K562 (cell line): Measurements from ENCODE around the gene NDUFB8. TPM values are rescaled to one million over a fixed set of nuclear protein-coding genes. Genes with fewer than 3 reads are reported as not detected.

Source experiments
- ATAC-seq: fragments of 200-7000 bp; cut with Tn5 transposase; 3 replicates; pipeline ENCODE4 v1.9.1; 2020; ENCODE audit warnings: moderate library complexity
- BruUV-seq: library from RNA; stranded (reverse); fragments of 400-500 nt; replicated peaks from 2 replicates; lab custom pipeline; 2021; lab: Mats Ljungman, UMichigan
- CTCF ChIA-PET: fragments of 300-600 bp; formaldehyde crosslinking; extraction: SDS; loops from one replicate; lab custom pipeline; 2021; ENCODE audit warnings: low intra/inter-chr PET ratio; lab: Yijun Ruan, JAX
- POLR2A ChIA-PET: fragments of 300-600, 350-650 bp; sonication (Branson Sonifier 250); formaldehyde crosslinking; extraction: SDS; loops from one replicate; lab custom pipeline; 2021; ENCODE audit warnings: antibody characterized with exemption, inconsistent platforms; lab: Yijun Ruan, JAX
- DNase-seq, 4 experiments: peaks; one replicate each; pipeline versions ENCODE4 v3.0.0 to v3.0.0-alpha.2; 2011 to 2018; ENCODE audit warnings: low spot score in 3 of 4, mixed read lengths in 3 of 4; ENCODE audit errors: extremely low read depth in 1 of 4
- FAIRE-seq: peaks from 2 replicates; lab custom pipeline; 2011; peaks lifted over from hg19 to GRCh38; lab: Jason Lieb, UNC
- H2AFZ ChIP-seq: 2 replicates; pipeline ENCODE4 v1.6.0; 2011; ENCODE audit warnings: low read depth, low read length, control low read depth, inconsistent platforms
- H3K27ac ChIP-seq: fragments of 200-600 bp; 3 replicates; pipeline ENCODE4 v1.8.0; 2011; ENCODE audit warnings: low read depth, mild to moderate bottlenecking, control low read depth, inconsistent platforms, low read length, moderate library complexity, mixed read lengths; ENCODE audit errors: extremely low read depth
- H3K27me3 ChIP-seq, 2 experiments: fragments of 300-600 bp in 1 of 2; 2 replicates in 1 of 2; 3 replicates in 1 of 2; pipeline versions ENCODE4 v1.6.0 to v1.8.0; 2011; ENCODE audit warnings: inconsistent platforms in 2 of 2, low read length in 2 of 2, mild to moderate bottlenecking in 1 of 2, mixed read lengths in 1 of 2, moderate library complexity in 1 of 2; ENCODE audit not compliant: control insufficient read depth in 2 of 2, insufficient read depth in 2 of 2
- H3K36me3 ChIP-seq: fragments of 300-600 bp; 3 replicates; pipeline ENCODE4 v1.8.0; 2011; ENCODE audit warnings: mild to moderate bottlenecking, low read length, inconsistent platforms; ENCODE audit not compliant: control insufficient read depth, insufficient read depth
- H3K4me1 ChIP-seq, 2 experiments: fragments of 200-600 bp in 1 of 2; replicated peaks in 1 of 2; 2 replicates in 1 of 2; 3 replicates in 1 of 2; pipeline versions ENCODE4 v1.5.1 to v1.8.0; 2011; ENCODE audit warnings: inconsistent platforms in 2 of 2, low read length in 2 of 2, mild to moderate bottlenecking in 1 of 2, mixed read lengths in 1 of 2, moderate library complexity in 1 of 2; ENCODE audit not compliant: control insufficient read depth in 2 of 2, insufficient read depth in 2 of 2
- H3K4me2 ChIP-seq: 2 replicates; pipeline ENCODE4 v1.6.1; 2011; ENCODE audit warnings: low read length, control low read depth, inconsistent platforms, mixed read lengths; ENCODE audit not compliant: insufficient read depth
- H3K4me3 ChIP-seq: fragments of 200-600 bp; sonication (generic), shearing (Covaris generic); 2 replicates; pipeline ENCODE4 v1.5.1; 2016; ENCODE audit warnings: control low read depth, inconsistent platforms
- H3K79me2 ChIP-seq: fragments of 200-600 bp; 3 replicates; pipeline ENCODE4 v1.8.0; 2011; ENCODE audit warnings: low read length, inconsistent platforms; ENCODE audit not compliant: control insufficient read depth, insufficient read depth
- H3K9ac ChIP-seq, 2 experiments: 2 replicates each; pipeline versions ENCODE4 v1.6.0 to v1.6.1; 2011; ENCODE audit warnings: low read depth in 2 of 2, low read length in 2 of 2, control low read depth in 1 of 2, inconsistent platforms in 1 of 2, mild to moderate bottlenecking in 1 of 2, mixed read lengths in 1 of 2; ENCODE audit not compliant: insufficient read depth in 1 of 2
- H3K9me1 ChIP-seq: one replicate; pipeline ENCODE4 v1.6.0; 2011; ENCODE audit warnings: inconsistent platforms, mild to moderate bottlenecking, low read length, moderate library complexity; ENCODE audit not compliant: control insufficient read depth, insufficient read depth
- H3K9me3 ChIP-seq: replicated peaks from 2 replicates; pipeline ENCODE4 v1.5.1; 2011; ENCODE audit warnings: low read depth, low read length, inconsistent platforms; ENCODE audit not compliant: control insufficient read depth, insufficient read depth
- H4K20me1 ChIP-seq: replicated peaks from 2 replicates; pipeline ENCODE4 v1.6.1; 2011; ENCODE audit warnings: low read length, inconsistent platforms, mixed read lengths; ENCODE audit not compliant: control insufficient read depth, insufficient read depth
- DPF2 ChIP-seq: fragments of 450-650 bp; IDR thresholded peaks from 2 replicates; pipeline ENCODE4 v1.6.1; 2016
- FIP1L1 ChIP-seq: fragments of 200-400 bp; formaldehyde crosslinking; IDR thresholded peaks from 2 replicates; pipeline ENCODE4 v1.6.1; 2018; ENCODE audit warnings: mild to moderate bottlenecking, low read depth, low read length; ENCODE audit not compliant: poor library complexity, severe bottlenecking
- STAG1 ChIP-seq: sonication (generic); formaldehyde crosslinking; IDR thresholded peaks from 2 replicates; pipeline ENCODE4 v1.5.0; 2020; ENCODE audit warnings: missing genetic modification reagents, borderline replicate concordance
- ZBTB1 ChIP-seq: sonication (generic); formaldehyde crosslinking; IDR thresholded peaks from 2 replicates; pipeline ENCODE4 v1.8.1; 2023; ENCODE audit warnings: missing genetic modification reagents, low read depth, mild to moderate bottlenecking, borderline replicate concordance
- ZNF586 ChIP-seq: fragments of 450-650 bp; formaldehyde crosslinking; conservative IDR thresholded peaks from 2 replicates; pipeline ENCODE4 v1.4.0; 2020; ENCODE audit warnings: mild to moderate bottlenecking, moderate library complexity
- WGBS: fragments of 100-300 bp; shearing (Covaris generic); methylation state at CpG from one replicate; pipeline ENCODE4 v1.1.6; 2016; ENCODE audit warnings: low coverage, mixed read lengths; ENCODE audit not compliant: insufficient coverage; ENCODE audit errors: missing lambda C conversion rate; 5-methylcytosine and 5-hydroxymethylcytosine counted together
- in situ Hi-C: fragments of 300-500 bp; cut with MboI; formaldehyde crosslinking; loops from 4 replicates; pipeline ENCODE4 v1.15.0; 2018; ENCODE audit warnings: inconsistent platforms, mixed read lengths
- intact Hi-C: fragments of 100-400 bp; cut with micrococcal nuclease; formaldehyde crosslinking; loops from 2 replicates; pipeline ENCODE4 v1.14.2; 2022
- polyA plus RNA-seq, 8 experiments: library from polyadenylated mRNA; depleted of rRNA in 4 of 8; stranded (reverse) in 5 of 8; unstranded in 3 of 8; fragments of >200 nt; fragmentation: Nextera tagmentation in 2 of 8; fragmentation: Illumina TruSeq in 1 of 8; extraction: Ambion mirVana in 2 of 8; extraction: Trizol in 1 of 8; gene quantifications; 2 replicates each; pipeline versions ENCODE4 v1.2.1 to v1.2.3, GENCODE V29; 2011 to 2014; ENCODE audit warnings: inconsistent platforms in 1 of 8, missing spikeins in 1 of 8
- total RNA-seq, 7 experiments: library from RNA; depleted of rRNA in 6 of 7; stranded (reverse); fragments of >200 nt in 6 of 7; fragmentation: Illumina TruSeq in 2 of 7; extraction: Trizol in 2 of 7; gene quantifications; 2 replicates each; pipeline versions ENCODE4 v1.2.1 to v1.2.3, GENCODE V29; 2011 to 2021; ENCODE audit warnings: low replicate concordance in 1 of 7
- TF ChIP-seq, protein P1 (sequence below), 2 experiments: fragments of 450-650 bp; formaldehyde crosslinking in 1 of 2; IDR thresholded peaks; 2 replicates each; pipeline versions ENCODE4 v1.4.0 to v1.6.1; 2014 to 2020; ENCODE audit warnings: mild to moderate bottlenecking in 2 of 2, borderline replicate concordance in 1 of 2, low read depth in 1 of 2

The NDUFB8 gene
- total and polyA plus RNA-seq, 9 of the 15 experiments (the other 6 are each of a cell fraction or from before 2014, with no cell fraction given): 131 to 360 (median 199) TPM

DNA sequence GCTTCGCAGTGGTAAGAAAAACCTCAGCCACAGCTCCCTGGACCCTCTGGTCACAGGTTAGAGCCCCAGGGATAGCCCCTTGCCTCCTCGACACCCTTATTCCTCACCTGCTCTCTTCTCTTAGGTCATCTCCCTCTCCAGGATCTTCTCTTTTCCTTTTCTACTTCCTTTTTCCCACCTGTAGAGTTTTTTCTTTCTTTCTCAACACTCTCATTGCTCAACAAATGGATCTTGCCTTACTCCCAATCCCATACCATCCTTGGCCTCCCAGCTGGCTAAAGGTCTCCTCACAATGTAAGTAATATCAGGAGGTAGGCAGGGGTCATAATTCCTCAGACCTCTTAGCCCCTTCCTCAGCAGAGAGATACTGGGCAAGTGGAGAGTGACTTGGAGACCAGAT lies 49.7 kb downstream of the NDUFB8 start:
- Histone ChIP-seq H3K9me3 (no peaks in the 10 kb centered on the region), H3K4me1 (peaks cover 0 to 8% of the 10 kb centered on the region in 2 experiments; a peak in 3 of 5 replicates), H3K4me3 (no peak overlapping the region), H4K20me1 (peaks cover 4% of the 10 kb centered on the region; the same call in 1 of the 2 replicates), H3K9me1 (no peaks in the 10 kb centered on the region), H3K79me2 (no peaks in the 10 kb centered on the region), H3K36me3 (no peaks in the 10 kb centered on the region), H3K27ac (no peak overlapping the region), H3K27me3 (peaks cover 9 to 23% of the 10 kb centered on the region in 2 experiments; a peak in 4 of 5 replicates), H3K9ac (no peak overlapping the region), H3K4me2 (no peak overlapping the region), H2AFZ (no peak overlapping the region)
- POLR2A ChIA-PET: interaction anchor here (1.4 kb wide), 1 partner anchor 12 kb away, joined by 12 read pairs; no protein-coding TSS in a partner anchor
- BruUV-seq: no TSS peak
- DNase-seq (no peak), FAIRE-seq (no peak), ATAC-seq (no peak)
- in situ Hi-C loops (no loop called here), intact Hi-C loops (no loop called here)
- CTCF ChIA-PET: no interaction called here
- 0% methylated on average over 1 of the region's 2 CpGs for WGBS
- TF ChIP-seq ZNF586 (no peak), DPF2 (no peak), FIP1L1 (no peak), ZBTB1 (no peak), STAG1 (CRISPR knock-in tag) (no peak)
- TF ChIP-seq, protein P1, sequence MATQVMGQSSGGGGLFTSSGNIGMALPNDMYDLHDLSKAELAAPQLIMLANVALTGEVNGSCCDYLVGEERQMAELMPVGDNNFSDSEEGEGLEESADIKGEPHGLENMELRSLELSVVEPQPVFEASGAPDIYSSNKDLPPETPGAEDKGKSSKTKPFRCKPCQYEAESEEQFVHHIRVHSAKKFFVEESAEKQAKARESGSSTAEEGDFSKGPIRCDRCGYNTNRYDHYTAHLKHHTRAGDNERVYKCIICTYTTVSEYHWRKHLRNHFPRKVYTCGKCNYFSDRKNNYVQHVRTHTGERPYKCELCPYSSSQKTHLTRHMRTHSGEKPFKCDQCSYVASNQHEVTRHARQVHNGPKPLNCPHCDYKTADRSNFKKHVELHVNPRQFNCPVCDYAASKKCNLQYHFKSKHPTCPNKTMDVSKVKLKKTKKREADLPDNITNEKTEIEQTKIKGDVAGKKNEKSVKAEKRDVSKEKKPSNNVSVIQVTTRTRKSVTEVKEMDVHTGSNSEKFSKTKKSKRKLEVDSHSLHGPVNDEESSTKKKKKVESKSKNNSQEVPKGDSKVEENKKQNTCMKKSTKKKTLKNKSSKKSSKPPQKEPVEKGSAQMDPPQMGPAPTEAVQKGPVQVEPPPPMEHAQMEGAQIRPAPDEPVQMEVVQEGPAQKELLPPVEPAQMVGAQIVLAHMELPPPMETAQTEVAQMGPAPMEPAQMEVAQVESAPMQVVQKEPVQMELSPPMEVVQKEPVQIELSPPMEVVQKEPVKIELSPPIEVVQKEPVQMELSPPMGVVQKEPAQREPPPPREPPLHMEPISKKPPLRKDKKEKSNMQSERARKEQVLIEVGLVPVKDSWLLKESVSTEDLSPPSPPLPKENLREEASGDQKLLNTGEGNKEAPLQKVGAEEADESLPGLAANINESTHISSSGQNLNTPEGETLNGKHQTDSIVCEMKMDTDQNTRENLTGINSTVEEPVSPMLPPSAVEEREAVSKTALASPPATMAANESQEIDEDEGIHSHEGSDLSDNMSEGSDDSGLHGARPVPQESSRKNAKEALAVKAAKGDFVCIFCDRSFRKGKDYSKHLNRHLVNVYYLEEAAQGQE (IDR thresholded peaks at IDR 0.05; ENCODE audit: borderline replicate concordance): no peak
- TF ChIP-seq, protein P1 (CRISPR knock-in tag; IDR thresholded peaks at IDR 0.05; ENCODE audit: low read depth): no peak
